Activated T-helper 1 cell treated with anti-CD3 and anti-CD28 coated beads, Interleukin-12 subunit alpha, Interleukin-12 subunit beta, Interleukin-2, Interleukin-4 antibody, amounts not matched to agents 30 ng/mL and 10 ng/mL and 1 ng/mL, durations not matched to agents 14 hours and 24 hours and 36 hours (primary cell): ENCODE data around the gene SPOUT1. TPM values are rescaled to one million over a fixed set of nuclear protein-coding genes. Genes with fewer than 3 reads are reported as not detected.

Experiments used
- DNase-seq: peaks from one replicate; pipeline ENCODE4 v3.0.0; 2021; ENCODE audit warnings: low spot score
- H3K27ac Mint-ChIP-seq: one replicate; pipeline ENCODE4 v1.8.0; 2021; ENCODE audit warnings: mild to moderate bottlenecking, mixed read lengths
- H3K27me3 Mint-ChIP-seq: one replicate; pipeline ENCODE4 v1.8.0; 2022; ENCODE audit warnings: mild to moderate bottlenecking, moderate library complexity, mixed read lengths; ENCODE audit not compliant: insufficient read depth
- H3K36me3 Mint-ChIP-seq: one replicate; pipeline ENCODE4 v1.8.0; 2021; ENCODE audit warnings: low read depth, mixed read lengths
- H3K4me1 Mint-ChIP-seq: one replicate; pipeline ENCODE4 v1.8.0; 2021; ENCODE audit warnings: low read depth, mixed read lengths
- H3K4me3 Mint-ChIP-seq: one replicate; pipeline ENCODE4 v1.8.0; 2021; ENCODE audit warnings: mild to moderate bottlenecking, moderate library complexity, mixed read lengths
- H3K9me3 Mint-ChIP-seq: one replicate; pipeline ENCODE4 v1.8.0; 2021; ENCODE audit warnings: mixed read lengths
- intact Hi-C: fragments of 100-400 bp; cut with micrococcal nuclease; formaldehyde crosslinking; loops from one replicate; pipeline ENCODE4 v1.15.1; 2024
- total RNA-seq: library from RNA; stranded (reverse); gene quantifications from 2 replicates; pipeline ENCODE4 v1.2.3, GENCODE V29; 2022

Gene SPOUT1
- total RNA-seq, 1 donor from 2014 or later: 158 TPM

DNA sequence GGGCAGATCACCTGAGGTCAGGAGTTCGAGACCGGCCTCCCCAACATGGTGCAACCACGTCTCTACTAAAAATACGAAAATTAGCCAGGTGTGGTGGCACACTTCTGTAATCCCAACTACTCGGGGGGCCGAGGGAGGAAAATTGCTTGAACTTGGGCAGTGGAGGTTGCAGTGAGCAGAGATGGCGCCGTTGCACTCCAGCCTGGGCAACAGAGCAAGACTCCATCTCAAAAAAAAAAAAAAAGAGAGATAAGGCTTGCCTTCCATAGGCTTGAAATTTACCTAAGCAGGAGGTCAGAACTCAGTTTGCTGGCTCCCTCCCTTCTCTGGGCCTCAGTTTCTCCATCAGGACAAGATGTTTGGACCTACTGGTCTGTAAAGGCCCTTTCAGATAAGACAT is 1.3 kb downstream of the SPOUT1 start:
- peaks cover 26% of the 10 kb centered on the region for H3K36me3 Mint-ChIP-seq

DNA sequence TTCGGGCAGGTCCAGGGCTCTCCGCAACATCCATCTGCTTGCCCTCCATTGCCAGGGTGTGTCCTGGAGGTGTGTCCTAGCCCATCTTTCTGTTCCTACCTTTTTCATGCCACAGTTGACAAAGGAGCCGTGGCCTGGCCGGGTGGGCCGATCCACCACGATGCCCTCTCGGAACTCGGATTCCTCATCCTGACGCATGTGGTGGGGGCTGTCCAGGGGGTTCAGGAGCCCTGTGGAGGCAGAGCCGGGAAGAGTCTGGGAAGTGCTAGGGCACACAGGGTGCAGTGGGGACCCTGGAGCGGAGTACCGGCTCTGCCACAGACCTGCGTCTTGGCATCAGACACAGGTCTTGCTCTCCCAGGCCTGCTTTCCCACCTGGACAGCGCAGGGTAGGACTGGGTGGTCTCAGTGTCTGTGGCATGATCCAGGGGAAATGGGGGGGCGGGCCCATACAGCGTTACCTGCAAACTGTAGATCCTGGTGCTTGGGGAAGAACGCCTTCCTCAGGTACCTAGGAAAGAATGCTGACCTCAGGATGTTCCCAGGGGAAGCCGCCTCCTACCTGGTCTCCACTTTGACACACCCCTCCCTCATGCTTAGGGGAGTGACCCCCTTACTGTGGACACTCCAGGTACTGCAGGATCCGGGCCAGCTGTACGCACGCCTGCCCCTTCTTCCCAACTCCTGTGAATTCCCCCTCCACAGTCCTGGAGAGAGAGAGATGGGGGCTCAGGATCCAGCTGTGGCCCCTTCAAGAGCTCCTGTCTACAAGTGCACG is 3.5 kb downstream of the SPOUT1 start:
- no peaks in the 10 kb centered on the region for H3K27me3 Mint-ChIP-seq
- no peaks in the 10 kb centered on the region for H3K9me3 Mint-ChIP-seq
- H3K27ac Mint-ChIP-seq: no peak overlapping the region
- peaks cover 38% of the 10 kb centered on the region for H3K36me3 Mint-ChIP-seq
- peaks cover 23% of the 10 kb centered on the region for H3K4me1 Mint-ChIP-seq
- DNase-seq: no peak
- intact Hi-C loops: no loop called here
- no peak overlapping the region for H3K4me3 Mint-ChIP-seq

More for the DNA sequence above, 1.3 kb downstream of the SPOUT1 start:
- no peak for DNase-seq
- Mint-ChIP-seq H3K4me3 (peak overlapping the region; percentile 97), H3K27ac (peak overlapping the region; percentile 88), H3K4me1 (peaks cover 23% of the 10 kb centered on the region), H3K9me3 (no peaks in the 10 kb centered on the region), H3K27me3 (no peaks in the 10 kb centered on the region)
- intact Hi-C loops: loop anchor here (2.0 kb wide), 1 partner anchor 41 kb away; the partner anchor contains the start of gene TBC1D13

DNA sequence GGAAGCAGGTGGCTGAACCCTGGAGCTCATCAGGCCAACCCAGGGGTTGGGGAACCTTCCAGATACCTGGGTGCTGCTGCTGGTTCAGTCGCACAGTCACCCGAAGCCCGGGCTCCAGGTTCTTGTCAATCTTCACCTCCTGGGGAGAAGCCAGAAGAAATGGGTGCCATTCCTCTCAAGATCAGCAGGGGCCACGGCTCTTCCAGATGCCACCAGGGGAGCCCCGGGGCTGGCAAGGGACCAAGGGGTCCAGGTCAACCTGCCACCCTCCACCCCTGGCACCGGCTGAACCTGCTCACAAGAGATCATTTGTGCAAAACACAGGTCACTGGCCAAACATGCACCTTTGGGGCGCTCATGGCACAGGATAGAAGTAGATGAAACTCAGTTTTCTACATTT is 4.7 kb downstream of the SPOUT1 start:
- Mint-ChIP-seq H3K4me3 (no peak overlapping the region), H3K27me3 (no peaks in the 10 kb centered on the region), H3K27ac (no peak overlapping the region), H3K9me3 (no peaks in the 10 kb centered on the region), H3K4me1 (peaks cover 28% of the 10 kb centered on the region), H3K36me3 (peaks cover 42% of the 10 kb centered on the region)
- DNase-seq: no peak
- intact Hi-C loops: no loop called here

DNA sequence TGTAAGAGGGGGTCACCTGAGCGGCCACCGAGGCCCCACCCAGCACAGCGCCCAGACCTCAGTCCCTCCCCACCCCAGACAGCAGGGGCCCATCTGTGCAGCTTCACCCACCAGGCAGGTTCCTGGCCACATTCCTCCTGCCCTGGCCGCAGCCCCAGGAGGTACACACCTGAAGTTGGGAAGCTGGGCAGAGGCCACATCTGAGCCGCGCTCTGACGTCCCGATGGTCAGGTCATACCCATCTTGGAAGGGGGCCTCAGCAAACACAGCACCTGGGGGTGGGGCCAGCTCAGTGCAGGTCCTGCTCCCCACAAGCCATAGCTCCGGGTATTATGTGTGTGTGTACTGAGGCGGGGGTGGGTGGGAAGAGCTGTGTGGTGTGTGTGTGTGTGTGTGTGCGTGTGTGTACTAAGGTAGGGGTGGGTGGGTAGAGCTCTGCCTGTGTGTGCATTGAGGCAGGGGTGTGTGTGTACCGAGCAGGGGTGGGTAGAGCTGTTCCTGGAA is 5.6 kb downstream of the SPOUT1 start:
- Mint-ChIP-seq H3K9me3 (no peaks in the 10 kb centered on the region), H3K4me3 (no peak overlapping the region), H3K36me3 (peaks cover 40% of the 10 kb centered on the region), H3K4me1 (peaks cover 34% of the 10 kb centered on the region), H3K27me3 (no peaks in the 10 kb centered on the region), H3K27ac (no peak overlapping the region)
- intact Hi-C loops: no loop called here
- DNase-seq: no peak

GRCh38 chr9:128823362-128823902 is 6.2 kb downstream of the SPOUT1 start:
- Mint-ChIP-seq H3K36me3 (peaks cover 34% of the 10 kb centered on the region), H3K9me3 (no peaks in the 10 kb centered on the region), H3K4me1 (peaks cover 29% of the 10 kb centered on the region), H3K27me3 (no peaks in the 10 kb centered on the region), H3K4me3 (no peak overlapping the region), H3K27ac (no peak overlapping the region)
- no peak for DNase-seq
- intact Hi-C loops: no loop called here

DNA sequence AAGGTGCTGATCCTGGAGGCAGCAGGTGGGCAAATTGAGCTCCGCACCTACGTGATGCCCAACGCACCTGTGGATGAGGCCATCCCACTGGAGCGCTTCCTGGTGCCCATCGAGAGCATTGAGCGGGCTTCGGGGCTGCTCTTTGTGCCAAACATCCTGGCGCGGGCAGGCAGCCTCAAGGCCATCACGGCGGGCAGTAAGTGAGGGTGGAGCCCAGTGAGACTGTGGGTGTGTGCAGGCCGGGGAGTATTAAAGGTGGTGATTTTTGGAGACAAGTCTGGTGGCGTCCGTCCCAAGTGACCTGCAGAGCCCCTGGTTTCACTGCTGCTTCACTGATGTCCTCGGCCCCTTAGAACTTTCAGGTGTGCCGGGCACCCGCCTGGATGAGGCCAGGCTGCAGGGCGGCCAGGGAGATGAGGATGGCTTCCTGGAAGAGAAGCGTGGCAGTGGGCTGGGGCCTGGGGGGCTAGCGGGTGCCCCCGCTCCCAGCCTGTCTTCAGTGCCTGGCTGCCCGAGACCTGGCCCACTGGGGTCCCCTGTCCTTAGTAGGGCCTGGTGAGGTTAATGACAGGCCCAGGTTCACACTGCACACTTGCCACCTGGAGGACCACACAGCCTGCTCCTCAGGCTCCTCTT is 7.1 kb downstream of the SPOUT1 start:
- Mint-ChIP-seq H3K9me3 (no peaks in the 10 kb centered on the region), H3K27ac (peak overlapping the region; percentile 78), H3K36me3 (peaks cover 30% of the 10 kb centered on the region), H3K27me3 (no peaks in the 10 kb centered on the region), H3K4me3 (no peak overlapping the region), H3K4me1 (peaks cover 21% of the 10 kb centered on the region)
- intact Hi-C loops: no loop called here
- DNase-seq: no peak

DNA sequence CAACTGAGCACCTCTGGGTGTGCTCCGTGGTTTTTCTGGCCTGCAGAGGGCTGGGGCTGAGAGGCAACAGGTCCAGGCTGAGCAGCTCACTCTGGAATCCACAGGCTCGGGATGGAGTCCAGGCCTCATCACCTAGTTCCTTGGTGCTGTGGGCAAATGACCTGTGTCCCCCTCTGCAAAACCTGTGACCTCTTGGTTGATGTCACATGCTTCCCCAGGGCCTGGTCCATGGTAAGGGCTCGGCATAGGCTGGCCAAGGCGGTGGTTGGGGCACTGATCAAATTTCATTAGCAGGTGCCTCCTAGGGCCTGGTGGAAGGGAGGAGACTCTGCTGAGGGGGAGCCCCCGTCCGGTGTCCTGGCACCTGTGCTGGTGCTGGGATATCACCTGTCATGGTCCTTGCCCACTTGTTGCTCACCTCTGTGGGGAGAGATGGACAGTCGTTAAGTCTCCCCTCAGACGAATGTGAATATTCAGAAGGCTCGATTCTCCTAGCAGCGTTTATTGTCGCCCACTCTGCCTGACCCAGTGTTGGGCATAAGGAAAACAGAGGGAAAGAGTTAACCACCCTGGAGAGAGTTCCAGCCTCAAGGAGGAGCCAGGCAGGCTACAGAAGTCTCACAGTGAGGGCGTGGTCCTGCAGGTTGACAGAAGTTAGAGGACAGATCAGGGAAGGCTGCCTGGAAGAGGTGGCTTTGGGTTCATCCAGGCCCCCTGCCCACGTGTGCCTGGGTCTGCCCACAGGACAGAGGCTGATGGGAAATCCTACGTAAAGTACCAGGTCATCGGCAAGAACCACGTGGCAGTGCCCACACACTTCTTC is 7.8 kb downstream of the SPOUT1 start:
- no peaks in the 10 kb centered on the region for H3K27me3 Mint-ChIP-seq
- intact Hi-C loops: no loop called here
- no peaks in the 10 kb centered on the region for H3K9me3 Mint-ChIP-seq
- H3K4me1 Mint-ChIP-seq: peaks cover 14% of the 10 kb centered on the region
- no peak for DNase-seq
- H3K27ac Mint-ChIP-seq: no peak overlapping the region
- H3K36me3 Mint-ChIP-seq: peaks cover 24% of the 10 kb centered on the region
- no peak overlapping the region for H3K4me3 Mint-ChIP-seq

DNA sequence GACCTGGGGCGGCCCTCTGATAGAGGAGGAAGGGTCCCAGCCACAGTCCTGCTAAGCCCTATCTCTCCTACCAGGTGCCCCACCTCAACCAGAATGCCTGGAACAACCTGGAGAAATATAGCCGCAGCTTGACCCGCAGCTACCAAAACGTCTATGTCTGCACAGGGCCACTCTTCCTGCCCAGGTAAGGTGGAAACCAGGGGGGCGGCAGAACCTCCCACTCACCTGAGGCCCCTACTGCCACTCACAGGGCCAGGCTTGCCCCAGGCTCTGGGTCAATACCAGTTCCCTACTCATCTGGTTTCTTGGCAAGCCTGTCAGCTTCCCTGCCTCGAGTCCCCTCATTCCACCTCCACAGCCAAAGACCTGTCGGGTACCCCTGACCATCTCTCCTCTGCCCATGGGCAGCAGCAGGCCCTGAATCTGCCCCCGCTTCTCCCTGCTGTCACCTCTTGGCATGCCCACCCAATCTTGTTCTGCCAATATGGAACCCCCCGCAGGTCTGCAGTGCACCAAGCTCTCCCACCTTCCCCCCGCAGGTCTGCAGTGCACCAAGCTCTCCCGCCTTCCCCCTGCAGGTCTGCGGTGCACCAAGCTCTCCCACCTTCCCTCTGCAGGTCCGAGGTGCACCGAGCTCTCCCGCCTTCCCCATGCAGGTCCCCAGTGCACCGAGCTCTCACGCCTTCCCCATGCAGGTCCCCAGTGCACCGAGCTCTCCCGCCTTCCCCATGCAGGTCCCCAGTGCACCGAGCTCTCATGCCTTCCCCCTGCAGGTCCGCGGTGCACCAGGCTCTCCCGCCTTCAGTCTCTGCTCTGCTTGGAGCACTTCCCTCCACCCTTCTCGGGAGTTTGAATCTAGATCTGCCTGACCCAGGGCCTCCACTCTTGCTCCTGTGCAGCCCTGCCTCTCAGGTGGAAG is 8.7 kb downstream of the SPOUT1 start:
- Mint-ChIP-seq H3K27me3 (no peaks in the 10 kb centered on the region), H3K4me1 (peaks cover 14% of the 10 kb centered on the region), H3K27ac (no peak overlapping the region), H3K36me3 (peaks cover 24% of the 10 kb centered on the region), H3K4me3 (peak overlapping the region; percentile 88), H3K9me3 (no peaks in the 10 kb centered on the region)
- intact Hi-C loops: no loop called here
- DNase-seq: no peak

DNA sequence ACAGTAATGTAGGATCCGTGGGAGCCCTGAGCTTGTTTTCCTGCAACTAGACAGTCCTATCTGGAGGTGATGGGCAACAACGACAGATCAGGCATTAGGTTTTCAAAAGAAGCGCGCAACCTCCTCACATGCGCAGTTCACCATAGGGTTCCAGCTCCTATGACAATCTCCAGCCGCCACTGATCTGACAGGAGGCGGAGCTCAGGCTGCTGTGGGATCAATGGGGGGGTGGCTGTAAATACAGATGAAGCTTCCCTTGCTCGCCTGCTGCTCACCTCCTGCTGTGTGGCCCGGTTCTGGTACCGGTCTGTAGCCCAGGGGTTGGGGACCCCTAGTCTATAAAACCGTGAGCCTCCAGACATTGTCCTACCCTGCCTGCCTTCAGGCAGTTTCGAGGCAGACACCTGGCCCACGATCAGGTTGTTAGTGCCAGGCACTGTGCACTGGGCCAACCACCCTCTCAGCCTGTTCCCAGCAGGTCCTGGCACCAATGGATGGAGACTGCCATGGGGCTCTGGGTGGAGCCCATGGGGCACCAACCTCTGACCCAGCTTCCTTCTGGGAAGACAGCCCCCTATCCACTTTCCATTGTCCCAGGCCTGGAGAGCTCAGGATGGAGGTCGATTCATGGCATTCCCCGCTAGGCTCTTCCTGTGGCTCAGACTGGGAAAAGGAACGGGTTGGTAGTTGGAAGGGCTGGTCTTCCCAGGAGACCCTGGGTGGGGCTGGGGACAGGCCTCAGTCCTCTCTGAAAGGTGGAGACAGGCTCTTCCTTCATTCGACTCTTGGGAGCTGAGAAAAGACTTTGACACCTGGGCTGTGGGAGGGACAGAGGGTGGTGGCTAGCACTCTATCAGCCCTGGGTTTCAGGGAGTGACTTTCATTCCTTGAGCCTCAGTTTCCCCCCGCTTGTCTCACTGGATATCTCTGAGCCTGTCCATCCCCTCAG is 9.6 kb downstream of the SPOUT1 start:
- DNase-seq: no peak
- Mint-ChIP-seq H3K4me3 (peak overlapping the region; percentile 88), H3K4me1 (peaks cover 14% of the 10 kb centered on the region), H3K9me3 (no peaks in the 10 kb centered on the region), H3K27ac (no peak overlapping the region), H3K36me3 (peaks cover 22% of the 10 kb centered on the region), H3K27me3 (no peaks in the 10 kb centered on the region)
- intact Hi-C loops: loop anchor here (2.0 to 5.0 kb wide), 4 partner anchors 131 to 363 kb away; partner anchors contain the start of genes ODF2, SET and SH3GLB2

DNA sequence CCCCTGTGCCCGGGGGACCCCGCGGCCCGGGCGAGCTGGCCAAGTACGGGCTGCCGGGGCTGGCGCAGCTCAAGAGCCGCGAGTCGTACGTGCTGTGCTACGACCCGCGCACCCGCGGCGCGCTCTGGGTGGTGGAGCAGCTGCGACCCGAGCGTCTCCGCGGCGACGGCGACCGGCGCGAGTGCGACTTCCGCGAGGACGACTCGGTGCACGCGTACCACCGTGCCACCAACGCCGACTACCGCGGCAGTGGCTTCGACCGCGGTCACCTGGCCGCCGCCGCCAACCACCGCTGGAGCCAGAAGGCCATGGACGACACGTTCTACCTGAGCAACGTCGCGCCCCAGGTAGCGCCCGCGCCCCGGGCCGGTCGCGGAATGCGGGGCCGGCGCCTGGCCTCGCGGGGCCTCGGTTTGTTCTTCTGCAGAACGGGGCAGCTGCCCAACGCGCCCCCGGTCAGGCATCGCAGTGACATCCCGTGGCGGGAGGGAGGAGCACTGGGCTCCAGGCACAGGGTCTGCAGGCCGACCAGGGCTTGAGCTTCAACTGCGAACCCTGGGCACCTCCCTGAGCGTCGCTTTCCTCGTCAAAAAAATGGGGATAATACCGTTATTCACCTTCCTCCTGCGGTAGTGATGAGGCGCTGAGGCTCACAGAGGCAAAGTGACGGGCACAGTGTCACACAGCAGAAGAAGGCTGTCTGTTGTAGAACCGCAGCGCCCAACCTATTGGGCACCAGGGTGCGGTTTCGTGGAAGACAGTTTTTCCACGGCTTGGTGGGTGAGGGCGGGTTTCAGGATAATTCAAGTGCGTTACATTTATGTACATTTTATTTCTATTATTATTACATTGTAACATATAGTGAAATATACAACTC is 10.5 kb downstream of the SPOUT1 start:
- peak overlapping the region; percentile 79 for H3K27ac Mint-ChIP-seq
- intact Hi-C loops: loop anchor here (1.0 to 5.0 kb wide), 13 partner anchors 10 to 362 kb away; partner anchors contain the start of genes DOLK, GLE1, LRRC8A and MIGA2
- H3K36me3 Mint-ChIP-seq: peaks cover 16% of the 10 kb centered on the region
- H3K4me1 Mint-ChIP-seq: peaks cover 14% of the 10 kb centered on the region
- no peaks in the 10 kb centered on the region for H3K27me3 Mint-ChIP-seq
- peak; percentile 39 for DNase-seq
- H3K9me3 Mint-ChIP-seq: no peaks in the 10 kb centered on the region
- H3K4me3 Mint-ChIP-seq: peak overlapping the region; percentile 88
